Lower leg skin (tissue), 4 donors: ENCODE measurements around the gene SUV39H2. TPM values are rescaled to one million over a fixed set of nuclear protein-coding genes. Genes with fewer than 3 reads are reported as not detected.

Experiments used
- DNase-seq, 2 donors: peaks; one replicate each; pipeline ENCODE4 v3.0.0-alpha.2; 2019; ENCODE audit warnings: low spot score in 2 of 2
- H3K4me3 ChIP-seq: fragments of 200-600 bp; sonication (generic); 2 replicates; pipeline ENCODE4 v1.5.1; 2017; ENCODE audit warnings: mild to moderate bottlenecking, low read depth; ENCODE audit not compliant: poor library complexity, severe bottlenecking
- POLR2A ChIP-seq, 2 donors: fragments of 450-650 bp; IDR thresholded peaks; one replicate each; pipeline ENCODE4 v1.6.1; 2016 to 2017; ENCODE audit warnings: antibody characterized with exemption in 2 of 2, mild to moderate bottlenecking in 1 of 2, moderate library complexity in 1 of 2
- WGBS, 2 donors: methylation state at CpG; one replicate each; pipeline ENCODE4 v1.1.5; 2018; 5-methylcytosine and 5-hydroxymethylcytosine counted together
- intact Hi-C: fragments of 100-400 bp; cut with DNase I; formaldehyde crosslinking; loops from one replicate; pipeline ENCODE4 v1.15.0; 2023; ENCODE audit warnings: low total_unique reads
- total RNA-seq, 4 donors: library from RNA; depleted of rRNA; stranded (reverse); fragments of >200 nt; gene quantifications; one replicate each; pipeline ENCODE4 v1.1.0, GENCODE V29; 2016
- TF ChIP-seq, protein P1 (sequence below), 3 donors: fragments of 450-650 bp; IDR thresholded peaks; one replicate each; pipeline ENCODE4 v1.5.1; 2016; ENCODE audit warnings: antibody characterized with exemption in 3 of 3, mild to moderate bottlenecking in 3 of 3, moderate library complexity in 2 of 3

Gene SUV39H2
- total RNA-seq, 4 donors from 2014 or later, result 0.99 to 5.3 (median 3.5) TPM

DNA sequence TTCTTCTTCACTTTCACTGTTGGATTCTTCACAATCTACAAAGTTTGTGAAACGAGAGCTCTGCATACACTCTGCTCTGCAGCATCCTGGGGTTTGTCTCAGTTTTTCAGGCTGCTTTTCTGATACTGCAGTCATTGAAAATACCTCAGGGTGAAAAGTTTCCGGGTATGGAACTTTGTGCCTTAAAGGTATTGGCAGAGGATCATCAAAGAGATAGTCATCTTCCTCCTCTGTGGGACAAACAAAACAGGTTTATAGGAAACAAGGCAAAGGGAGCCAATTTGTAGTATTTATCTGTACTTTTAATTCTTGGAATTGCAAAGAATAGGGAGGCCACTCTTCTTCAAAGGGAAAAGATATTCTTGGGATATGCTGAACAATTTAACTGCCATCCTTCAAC is 30.4 kb downstream of the SUV39H2 start:
- intact Hi-C loops, result no loop called here
- WGBS, 2 donors, result 75 to 82% methylated on average over 2 of the region's 2 CpGs
- TF ChIP-seq POLR2A (IDR thresholded peaks at IDR 0.05), result no peak
- TF ChIP-seq, protein P1, sequence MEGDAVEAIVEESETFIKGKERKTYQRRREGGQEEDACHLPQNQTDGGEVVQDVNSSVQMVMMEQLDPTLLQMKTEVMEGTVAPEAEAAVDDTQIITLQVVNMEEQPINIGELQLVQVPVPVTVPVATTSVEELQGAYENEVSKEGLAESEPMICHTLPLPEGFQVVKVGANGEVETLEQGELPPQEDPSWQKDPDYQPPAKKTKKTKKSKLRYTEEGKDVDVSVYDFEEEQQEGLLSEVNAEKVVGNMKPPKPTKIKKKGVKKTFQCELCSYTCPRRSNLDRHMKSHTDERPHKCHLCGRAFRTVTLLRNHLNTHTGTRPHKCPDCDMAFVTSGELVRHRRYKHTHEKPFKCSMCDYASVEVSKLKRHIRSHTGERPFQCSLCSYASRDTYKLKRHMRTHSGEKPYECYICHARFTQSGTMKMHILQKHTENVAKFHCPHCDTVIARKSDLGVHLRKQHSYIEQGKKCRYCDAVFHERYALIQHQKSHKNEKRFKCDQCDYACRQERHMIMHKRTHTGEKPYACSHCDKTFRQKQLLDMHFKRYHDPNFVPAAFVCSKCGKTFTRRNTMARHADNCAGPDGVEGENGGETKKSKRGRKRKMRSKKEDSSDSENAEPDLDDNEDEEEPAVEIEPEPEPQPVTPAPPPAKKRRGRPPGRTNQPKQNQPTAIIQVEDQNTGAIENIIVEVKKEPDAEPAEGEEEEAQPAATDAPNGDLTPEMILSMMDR (IDR thresholded peaks at IDR 0.05), result no peak
- DNase-seq, result no peak
- no peak overlapping the region for H3K4me3 ChIP-seq

- H3K4me3 ChIP-seq, result no peak overlapping the region
- intact Hi-C loops, result no loop called here
- DNase-seq, result no peak
- no peak for TF ChIP-seq POLR2A (IDR thresholded peaks at IDR 0.05)
- TF ChIP-seq, protein P1 (IDR thresholded peaks at IDR 0.05), result no peak
- WGBS, 2 donors, result 91 to 97% methylated on average over 4 of the region's 4 CpGs
These were observed 32.3 kb downstream of the SUV39H2 start for GRCh38 chr10:14910953-14911352.

DNA sequence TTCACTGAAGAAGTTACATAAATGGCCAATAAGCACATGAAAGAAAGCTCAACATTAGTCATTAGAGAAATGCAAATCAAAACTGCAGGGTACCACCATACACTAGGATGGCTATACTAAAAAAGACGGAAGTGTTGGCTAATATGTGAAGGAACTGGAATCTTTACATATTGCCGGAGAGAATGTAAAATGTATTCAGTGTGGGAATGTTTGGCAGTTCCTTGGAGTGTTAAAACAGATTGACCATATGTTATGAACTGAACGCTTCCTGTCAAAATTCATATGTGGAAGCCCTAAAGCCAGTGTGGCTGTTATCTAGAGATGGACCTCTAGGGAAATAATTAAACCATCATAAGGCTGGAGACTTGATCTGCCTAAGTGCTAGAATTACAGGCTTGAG is 33.1 kb downstream of the SUV39H2 start:
- no peak for TF ChIP-seq POLR2A (IDR thresholded peaks at IDR 0.05)
- TF ChIP-seq, protein P1 (IDR thresholded peaks at IDR 0.05), result no peak
- WGBS, 2 donors, result 97% methylated on average over 3 of the region's 3 CpGs
- no peak overlapping the region for H3K4me3 ChIP-seq
- no peak for DNase-seq
- intact Hi-C loops, result no loop called here

- no peak for DNase-seq
- H3K4me3 ChIP-seq, result no peak overlapping the region
- intact Hi-C loops, result no loop called here
- TF ChIP-seq POLR2A (IDR thresholded peaks at IDR 0.05), result no peak
- TF ChIP-seq, protein P1 (IDR thresholded peaks at IDR 0.05), result no peak
- 96 to 99% methylated on average over 2 of the region's 2 CpGs for WGBS, 2 donors
These were observed 37.9 kb downstream of the SUV39H2 start for GRCh38 chr10:14916600-14916999.

DNA sequence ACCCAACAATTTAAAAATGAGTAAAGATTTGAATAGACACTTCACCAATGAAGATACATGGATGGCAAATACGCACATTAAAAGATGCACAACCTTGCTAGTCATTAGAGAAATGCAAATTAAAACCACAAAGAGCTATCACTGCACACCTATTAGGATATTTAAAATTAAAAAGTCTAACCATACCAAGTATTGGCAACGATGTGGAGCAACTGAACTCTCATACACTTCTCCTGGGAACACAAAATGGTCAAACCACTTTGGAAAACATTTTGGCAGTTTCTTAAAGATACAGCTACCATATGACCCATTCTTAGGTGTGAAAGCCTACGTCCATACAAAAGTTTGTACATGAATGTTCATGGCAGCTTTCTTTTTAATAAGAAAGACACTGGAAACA is 39.2 kb downstream of the SUV39H2 start:
- WGBS, 2 donors, result 99 to 100% methylated on average over 3 of the region's 3 CpGs

GRCh38 chr10:14918964-14919363 is 40.3 kb downstream of the SUV39H2 start:
- no peak overlapping the region for H3K4me3 ChIP-seq
- intact Hi-C loops, result no loop called here
- DNase-seq, result no peak
- 82 to 88% methylated on average over 3 of the region's 3 CpGs for WGBS, 2 donors
- no peak for TF ChIP-seq POLR2A (IDR thresholded peaks at IDR 0.05)
- TF ChIP-seq, protein P1 (IDR thresholded peaks at IDR 0.05), result no peak

More for the DNA sequence above, 39.2 kb downstream of the SUV39H2 start:
- TF ChIP-seq, protein P1 (IDR thresholded peaks at IDR 0.05), result no peak
- no peak for TF ChIP-seq POLR2A (IDR thresholded peaks at IDR 0.05)
- no peak overlapping the region for H3K4me3 ChIP-seq
- intact Hi-C loops, result no loop called here
- no peak for DNase-seq
